Measurements from ENCODE around the gene RNPEP.
A peak's percentile ranks its signal among the peaks of the same experiment; 100 is the strongest.

RNPEP gene

GRCh38 chr1:201968202-201968925 is 14.1 kb upstream of the RNPEP start:
- H3K27me3 Mint-ChIP-seq = no peaks in the 10 kb centered on the region
- H3K4me3 Mint-ChIP-seq = no peak overlapping the region
- DNase-seq (ENCODE audit: low spot score in 2 of 2) (no peak), ATAC-seq (replicated peaks; ENCODE audit: extremely low read depth, poor library complexity, severe bottlenecking) (no peak)
- peaks cover 66% of the 10 kb centered on the region for H3K36me3 Mint-ChIP-seq (ENCODE audit: insufficient read depth)
- peak overlapping the region; percentile 44 for H3K27ac Mint-ChIP-seq (ENCODE audit: low read depth)
- H3K9me3 Mint-ChIP-seq = no peaks in the 10 kb centered on the region
- peaks cover 7% of the 10 kb centered on the region for H3K4me1 Mint-ChIP-seq

DNA sequence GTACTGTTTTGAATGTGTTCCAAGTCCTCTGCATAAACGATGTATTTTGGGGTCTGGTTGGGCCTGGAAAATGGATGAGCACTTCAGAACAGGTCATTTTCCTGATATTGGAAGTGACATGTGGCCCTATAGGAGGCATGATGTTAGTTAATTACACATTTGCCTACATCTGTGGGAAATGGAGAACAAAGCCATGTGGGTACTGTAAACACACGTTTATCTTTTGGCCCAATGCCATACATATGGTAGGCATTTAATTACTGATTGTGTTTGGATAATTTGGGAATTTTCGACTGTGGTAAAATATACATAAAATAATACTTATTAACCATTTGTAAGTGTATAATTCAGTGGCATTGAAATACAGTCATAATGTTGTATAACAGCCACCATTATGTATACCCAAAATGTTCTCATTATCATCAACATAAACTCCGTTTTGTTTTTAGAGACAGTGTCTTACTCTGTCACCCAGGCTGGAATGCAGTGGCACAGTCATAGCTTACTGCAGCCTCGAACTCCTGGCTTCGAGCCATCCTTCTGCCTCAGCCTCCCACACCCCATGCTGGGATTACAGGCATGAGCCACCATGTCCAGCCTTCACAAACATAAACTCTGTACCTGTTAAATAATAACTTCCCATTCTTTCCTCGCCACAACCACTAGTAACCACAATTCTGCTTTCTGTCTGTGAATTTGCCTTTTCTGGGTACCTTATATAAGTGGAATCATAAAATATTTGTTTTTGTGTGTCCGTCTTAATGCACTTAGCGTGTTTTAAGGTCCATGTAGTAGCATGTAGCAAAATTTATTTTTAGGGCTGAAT is 11.9 kb upstream of the RNPEP start:
- Mint-ChIP-seq H3K4me1 (peaks cover 6% of the 10 kb centered on the region), H3K27ac (ENCODE audit: low read depth) (no peak overlapping the region), H3K4me3 (no peak overlapping the region), H3K36me3 (ENCODE audit: insufficient read depth) (peaks cover 50% of the 10 kb centered on the region), H3K27me3 (peaks cover 14% of the 10 kb centered on the region), H3K9me3 (no peaks in the 10 kb centered on the region)
- ATAC-seq (replicated peaks; ENCODE audit: extremely low read depth, poor library complexity, severe bottlenecking) (no peak), DNase-seq (ENCODE audit: low spot score in 2 of 2) (no peak)

DNA sequence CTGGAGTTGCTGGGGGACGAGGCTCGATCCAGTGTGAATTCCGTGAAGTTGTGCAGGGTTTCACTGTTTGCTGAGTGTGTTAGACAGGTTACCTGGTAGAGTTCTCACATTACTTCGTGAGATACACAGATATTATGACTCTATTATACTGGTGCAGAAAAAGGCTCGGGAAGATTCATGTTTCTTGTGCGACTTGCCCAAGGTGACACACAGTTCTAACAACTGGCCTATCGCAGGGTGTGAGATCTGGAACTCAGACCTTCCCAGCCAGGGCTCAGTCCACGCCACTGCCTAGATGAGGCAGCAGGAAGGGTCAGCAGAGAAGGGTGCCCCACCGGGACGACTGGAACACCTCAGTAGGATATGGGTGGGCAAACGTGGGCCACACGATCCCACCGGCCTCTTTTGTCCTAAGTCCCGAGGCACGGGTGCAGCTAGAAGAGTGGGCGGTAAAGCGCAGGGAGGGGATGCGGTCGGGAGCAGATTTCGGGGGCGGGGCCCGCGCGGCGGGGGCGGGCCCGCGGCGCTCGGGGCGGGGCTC is 296 bp upstream of the RNPEP start:
- Mint-ChIP-seq H3K4me3 (peak overlapping the region; percentile 90), H3K27ac (ENCODE audit: low read depth) (peak overlapping the region; percentile 93), H3K4me1 (peaks cover 24% of the 10 kb centered on the region), H3K9me3 (no peaks in the 10 kb centered on the region), H3K36me3 (ENCODE audit: insufficient read depth) (peaks cover 8% of the 10 kb centered on the region), H3K27me3 (no peaks in the 10 kb centered on the region)
- ATAC-seq (replicated peaks; ENCODE audit: extremely low read depth, poor library complexity, severe bottlenecking) (peak; percentile 75), DNase-seq (ENCODE audit: low spot score in 2 of 2) (no peak)

DNA sequence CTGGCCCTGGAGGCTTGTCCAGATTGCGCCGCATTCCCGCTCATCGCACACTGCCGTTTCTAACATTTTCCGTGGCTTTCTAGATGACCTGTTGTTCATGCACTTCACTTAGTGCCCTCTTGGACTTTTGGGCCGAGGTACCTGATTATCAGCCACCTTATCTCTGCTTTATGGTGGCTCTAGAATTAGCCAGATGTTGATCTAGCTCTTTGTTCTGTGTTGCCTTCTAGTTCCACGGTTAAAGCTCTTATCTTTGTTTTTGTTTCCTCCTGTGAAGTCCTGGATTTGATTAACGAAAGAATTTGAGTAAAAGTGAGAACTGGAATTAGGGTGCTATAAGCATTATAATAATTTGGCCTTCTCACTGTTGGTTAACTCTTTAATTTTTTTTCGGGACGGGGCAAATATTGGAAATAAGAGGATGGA is 945 bp downstream of the RNPEP start:
- Mint-ChIP-seq H3K27ac (ENCODE audit: low read depth) (peak overlapping the region; percentile 92), H3K9me3 (no peaks in the 10 kb centered on the region), H3K4me1 (peaks cover 24% of the 10 kb centered on the region), H3K27me3 (no peaks in the 10 kb centered on the region), H3K4me3 (peak overlapping the region; percentile 90), H3K36me3 (ENCODE audit: insufficient read depth) (peaks cover 8% of the 10 kb centered on the region)
- peak; percentile 26 for ATAC-seq (replicated peaks; ENCODE audit: extremely low read depth, poor library complexity, severe bottlenecking)
- DNase-seq (ENCODE audit: low spot score in 2 of 2) = no peak

DNA sequence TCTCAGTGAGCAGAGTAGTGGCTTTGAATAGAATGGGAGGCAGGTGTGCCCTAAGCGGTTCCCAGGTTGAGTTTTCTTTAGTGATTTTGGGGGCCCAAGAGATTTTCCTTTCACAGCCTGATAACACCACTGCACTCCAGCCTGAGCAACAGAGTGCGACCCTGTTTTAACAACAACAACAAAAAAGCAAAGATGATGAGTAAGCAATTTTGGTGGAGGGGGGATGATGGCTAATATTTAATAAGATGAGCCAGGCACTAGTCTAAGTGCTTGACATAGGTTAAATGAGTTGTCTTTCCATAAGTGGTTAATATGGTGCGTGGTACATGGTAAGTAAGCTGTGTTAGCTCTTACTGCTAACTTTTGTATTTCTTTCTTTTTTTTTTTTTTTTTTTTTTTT is 2.0 kb downstream of the RNPEP start:
- Mint-ChIP-seq H3K36me3 (ENCODE audit: insufficient read depth) (peaks cover 15% of the 10 kb centered on the region), H3K27me3 (no peaks in the 10 kb centered on the region), H3K27ac (ENCODE audit: low read depth) (no peak overlapping the region), H3K4me3 (peak overlapping the region; percentile 90), H3K9me3 (no peaks in the 10 kb centered on the region), H3K4me1 (peaks cover 24% of the 10 kb centered on the region)
- no peak for DNase-seq (ENCODE audit: low spot score in 2 of 2)
- ATAC-seq (replicated peaks; ENCODE audit: extremely low read depth, poor library complexity, severe bottlenecking) = no peak

DNA sequence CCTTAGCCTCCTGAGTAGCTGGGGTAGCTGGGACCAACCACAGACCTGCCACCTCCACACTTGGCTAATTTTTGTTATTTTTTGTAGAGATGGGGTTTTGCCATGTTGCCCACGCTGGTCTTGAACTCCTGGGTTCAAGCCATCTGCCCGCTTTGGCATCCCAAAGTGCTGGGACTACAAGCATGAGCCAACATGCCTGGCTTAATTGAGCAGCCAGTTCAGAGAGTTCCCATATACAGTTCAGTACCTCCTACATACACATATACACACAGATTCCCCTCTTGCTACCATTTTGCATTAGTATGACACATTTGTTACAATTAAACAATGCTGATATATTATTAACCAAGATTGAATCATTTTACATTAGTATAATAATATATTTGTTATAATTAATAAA is 2.9 kb downstream of the RNPEP start:
- Mint-ChIP-seq H3K27ac (ENCODE audit: low read depth) (no peak overlapping the region), H3K9me3 (no peaks in the 10 kb centered on the region), H3K4me1 (peaks cover 24% of the 10 kb centered on the region), H3K27me3 (no peaks in the 10 kb centered on the region), H3K36me3 (ENCODE audit: insufficient read depth) (peaks cover 24% of the 10 kb centered on the region), H3K4me3 (no peak overlapping the region)
- no peak for ATAC-seq (replicated peaks; ENCODE audit: extremely low read depth, poor library complexity, severe bottlenecking)
- no peak for DNase-seq (ENCODE audit: low spot score in 2 of 2)

DNA sequence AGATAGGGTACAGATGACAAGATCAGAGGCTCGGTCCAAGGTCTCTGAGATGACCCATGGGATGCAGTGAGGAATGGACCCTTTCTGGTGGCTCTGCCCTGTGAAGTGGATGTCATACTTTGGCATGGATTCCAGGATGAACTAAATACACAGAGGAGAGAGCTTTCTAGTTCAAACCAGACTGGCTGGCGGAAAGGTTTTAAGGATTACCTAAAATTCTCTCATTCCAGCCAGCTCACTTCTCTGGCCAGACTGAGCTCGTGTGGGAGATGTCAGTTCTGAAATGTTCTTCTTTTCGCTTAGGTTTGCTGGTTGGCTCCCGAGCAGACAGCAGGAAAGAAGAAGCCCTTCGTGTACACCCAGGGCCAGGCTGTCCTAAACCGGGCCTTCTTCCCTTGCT is 6.2 kb downstream of the RNPEP start:
- DNase-seq (ENCODE audit: low spot score in 2 of 2) = no peak
- no peaks in the 10 kb centered on the region for H3K9me3 Mint-ChIP-seq

GRCh38 chr1:201989354-201990128 is 7.1 kb downstream of the RNPEP start:
- no peaks in the 10 kb centered on the region for H3K4me1 Mint-ChIP-seq
- H3K27me3 Mint-ChIP-seq = no peaks in the 10 kb centered on the region
- DNase-seq (ENCODE audit: low spot score in 2 of 2) = no peak
- H3K4me3 Mint-ChIP-seq = no peak overlapping the region
- peaks cover 35% of the 10 kb centered on the region for H3K36me3 Mint-ChIP-seq (ENCODE audit: insufficient read depth)
- no peak for ATAC-seq (replicated peaks; ENCODE audit: extremely low read depth, poor library complexity, severe bottlenecking)
- H3K9me3 Mint-ChIP-seq = no peaks in the 10 kb centered on the region
- no peak overlapping the region for H3K27ac Mint-ChIP-seq (ENCODE audit: low read depth)

More for the DNA sequence above, 6.2 kb downstream of the RNPEP start:
- Mint-ChIP-seq H3K4me1 (peaks cover 7% of the 10 kb centered on the region), H3K27me3 (no peaks in the 10 kb centered on the region), H3K4me3 (no peak overlapping the region), H3K27ac (ENCODE audit: low read depth) (no peak overlapping the region), H3K36me3 (ENCODE audit: insufficient read depth) (peaks cover 35% of the 10 kb centered on the region)
- no peak for ATAC-seq (replicated peaks; ENCODE audit: extremely low read depth, poor library complexity, severe bottlenecking)

- ATAC-seq (replicated peaks; ENCODE audit: extremely low read depth, poor library complexity, severe bottlenecking) (no peak), DNase-seq (ENCODE audit: low spot score in 2 of 2) (no peak)
- Mint-ChIP-seq H3K36me3 (ENCODE audit: insufficient read depth) (peaks cover 33% of the 10 kb centered on the region), H3K9me3 (no peaks in the 10 kb centered on the region), H3K27me3 (no peaks in the 10 kb centered on the region), H3K4me3 (no peak overlapping the region), H3K27ac (ENCODE audit: low read depth) (no peak overlapping the region), H3K4me1 (no peaks in the 10 kb centered on the region)
These were observed 8.0 kb downstream of the RNPEP start for GRCh38 chr1:201990427-201990826.

DNA sequence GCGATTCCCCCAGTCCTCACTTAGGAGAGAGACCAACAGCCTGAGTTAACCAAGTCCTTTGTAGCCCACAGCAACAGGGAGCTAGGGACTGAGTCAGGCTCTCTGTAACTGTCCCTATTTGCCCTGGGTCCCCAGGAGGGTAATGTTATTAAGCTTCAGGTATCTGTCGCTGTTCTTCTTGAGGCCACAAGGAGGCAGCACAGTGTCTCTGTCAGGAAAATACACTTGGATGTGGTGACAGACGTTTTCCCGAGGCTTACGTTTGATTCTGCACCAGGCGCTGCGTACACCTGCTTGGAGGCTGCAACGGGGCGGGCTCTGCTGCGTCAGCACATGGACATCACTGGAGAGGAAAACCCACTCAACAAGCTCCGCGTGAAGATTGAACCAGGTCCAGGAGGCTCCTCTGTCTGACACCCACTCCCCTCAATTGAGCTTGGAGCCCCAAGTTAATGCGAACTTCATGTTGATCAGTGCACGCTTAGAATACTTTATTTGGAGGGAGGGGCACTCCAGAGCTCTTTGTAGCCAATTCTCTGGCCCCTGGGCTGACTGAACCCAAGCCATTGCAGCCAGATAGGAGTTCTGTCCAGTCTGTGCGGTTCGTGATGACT is 17.3 kb downstream of the RNPEP start:
- Mint-ChIP-seq H3K4me3 (no peak overlapping the region), H3K9me3 (no peaks in the 10 kb centered on the region), H3K4me1 (no peaks in the 10 kb centered on the region), H3K27me3 (no peaks in the 10 kb centered on the region), H3K27ac (ENCODE audit: low read depth) (no peak overlapping the region), H3K36me3 (ENCODE audit: insufficient read depth) (peaks cover 49% of the 10 kb centered on the region)
- ATAC-seq (replicated peaks; ENCODE audit: extremely low read depth, poor library complexity, severe bottlenecking) (peak; percentile 24), DNase-seq (ENCODE audit: low spot score in 2 of 2) (no peak)

GRCh38 chr1:202002507-202002906 is 20.1 kb downstream of the RNPEP start:
- Mint-ChIP-seq H3K27ac (ENCODE audit: low read depth) (no peak overlapping the region), H3K36me3 (ENCODE audit: insufficient read depth) (peaks cover 47% of the 10 kb centered on the region)

GRCh38 chr1:202004711-202005110 is 22.3 kb downstream of the RNPEP start:
- ATAC-seq (replicated peaks; ENCODE audit: extremely low read depth, poor library complexity, severe bottlenecking) (no peak), DNase-seq (ENCODE audit: low spot score in 2 of 2) (no peak)
- no peaks in the 10 kb centered on the region for H3K27me3 Mint-ChIP-seq
- peaks cover 6% of the 10 kb centered on the region for H3K4me1 Mint-ChIP-seq
- peaks cover 36% of the 10 kb centered on the region for H3K36me3 Mint-ChIP-seq (ENCODE audit: insufficient read depth)
- no peak overlapping the region for H3K27ac Mint-ChIP-seq (ENCODE audit: low read depth)
- no peak overlapping the region for H3K4me3 Mint-ChIP-seq
- no peaks in the 10 kb centered on the region for H3K9me3 Mint-ChIP-seq

More at GRCh38 chr1:202002507-202002906, 20.1 kb downstream of the RNPEP start:
- ATAC-seq (replicated peaks; ENCODE audit: extremely low read depth, poor library complexity, severe bottlenecking) = no peak
- no peak for DNase-seq (ENCODE audit: low spot score in 2 of 2)
- no peaks in the 10 kb centered on the region for H3K9me3 Mint-ChIP-seq
- no peaks in the 10 kb centered on the region for H3K4me1 Mint-ChIP-seq
- H3K4me3 Mint-ChIP-seq = no peak overlapping the region
- no peaks in the 10 kb centered on the region for H3K27me3 Mint-ChIP-seq
